CD4-positive, alpha-beta T cell (primary cell): ENCODE measurements around the gene CCSER1. TPM values are rescaled to one million over a fixed set of nuclear protein-coding genes. Genes with fewer than 3 reads are reported as not detected.

Source experiments
- ATAC-seq: fragments of 200-7000 bp; cut with Tn5 transposase; one replicate; pipeline ENCODE4 v1.10.0; 2022; ENCODE audit warnings: mild to moderate bottlenecking; ENCODE audit not compliant: poor library complexity
- CTCF ChIA-PET: fragments of 350-600 bp; sonication (Branson Sonifier 250); formaldehyde crosslinking; loops from one replicate; lab custom pipeline; 2021; ENCODE audit warnings: antibody characterized with exemption, inconsistent platforms; lab: Charles Lee
- POLR2A ChIA-PET: fragments of 350-600 bp; sonication (Branson Sonifier 250); formaldehyde crosslinking; loops from one replicate; lab custom pipeline; 2021; ENCODE audit warnings: antibody characterized with exemption, inconsistent platforms; lab: Charles Lee
- DNase-seq, 14 experiments: peaks; one replicate each; pipeline ENCODE4 v3.0.0-alpha.2; 2013 to 2020; ENCODE audit warnings: mixed read lengths in 2 of 14
- H3K27ac ChIP-seq, 2 donors: one replicate each; pipeline versions ENCODE4 v1.5.1 to v1.7.0; 2013; ENCODE audit warnings: low read length in 2 of 2, low read depth in 1 of 2, mild to moderate bottlenecking in 1 of 2
- H3K27me3 ChIP-seq, 2 experiments: 1 replicate in 1 of 2; 2 replicates in 1 of 2; pipeline versions ENCODE4 v1.6.1 to v1.7.0; 2013; ENCODE audit warnings: low read length in 2 of 2, control low read depth in 1 of 2, mild to moderate bottlenecking in 1 of 2, moderate library complexity in 1 of 2; ENCODE audit not compliant: insufficient read depth in 2 of 2, control insufficient read depth in 1 of 2
- H3K36me3 ChIP-seq: one replicate; pipeline ENCODE4 v1.6.1; 2013; ENCODE audit warnings: low read length, control low read depth; ENCODE audit not compliant: insufficient read depth
- H3K4me1 ChIP-seq: one replicate; pipeline ENCODE4 v1.6.1; 2013; ENCODE audit warnings: low read length, control low read depth; ENCODE audit not compliant: insufficient read depth
- H3K4me3 ChIP-seq: one replicate; pipeline ENCODE4 v1.5.1; 2013; ENCODE audit warnings: mild to moderate bottlenecking, low read length, moderate library complexity
- H3K9me3 ChIP-seq, 2 experiments: 1 replicate in 1 of 2; 2 replicates in 1 of 2; pipeline versions ENCODE4 v1.6.1 to v1.7.0; 2013; ENCODE audit warnings: low read length in 2 of 2, mild to moderate bottlenecking in 2 of 2, control low read depth in 1 of 2, moderate library complexity in 1 of 2; ENCODE audit not compliant: control insufficient read depth in 1 of 2, insufficient read depth in 1 of 2
- H3K27ac Mint-ChIP-seq: one replicate; pipeline ENCODE4 v1.8.0; 2020; ENCODE audit warnings: mixed read lengths
- H3K27me3 Mint-ChIP-seq: one replicate; pipeline ENCODE4 v1.8.0; 2021; ENCODE audit warnings: mixed read lengths
- H3K36me3 Mint-ChIP-seq: one replicate; pipeline ENCODE4 v1.8.0; 2021; ENCODE audit warnings: low read depth, mixed read lengths
- H3K4me1 Mint-ChIP-seq: one replicate; pipeline ENCODE4 v1.8.0; 2021; ENCODE audit warnings: low read depth, mixed read lengths
- H3K4me3 Mint-ChIP-seq: one replicate; pipeline ENCODE4 v1.8.0; 2020; ENCODE audit warnings: mild to moderate bottlenecking, mixed read lengths
- H3K9me3 Mint-ChIP-seq: one replicate; pipeline ENCODE4 v1.8.0; 2020; ENCODE audit warnings: mixed read lengths
- intact Hi-C, 2 experiments: fragments of 100-400 bp; cut with DNase I in 1 of 2; cut with micrococcal nuclease in 1 of 2; formaldehyde crosslinking; loops; one replicate each; pipeline versions ENCODE4 v1.15.1 to v1.9.0; 2023 to 2025; cut with DNase I, micrococcal nuclease
- total RNA-seq, 174 experiments: library from RNA in 2 of 174; stranded (reverse) in 2 of 174; gene quantifications; one replicate each; pipeline ENCODE4 v1.2.3 and lab custom pipeline; 2021 to 2026
- TF ChIP-seq, protein P1 (sequence below): fragments of 200-600 bp; IDR thresholded peaks from one replicate; pipeline ENCODE4 v1.8.0; 2022; ENCODE audit warnings: antibody characterized with exemption, mild to moderate bottlenecking

The CCSER1 gene
- total RNA-seq, 2 experiments from 2014 or later: 0.36 to 0.71 TPM

DNA sequence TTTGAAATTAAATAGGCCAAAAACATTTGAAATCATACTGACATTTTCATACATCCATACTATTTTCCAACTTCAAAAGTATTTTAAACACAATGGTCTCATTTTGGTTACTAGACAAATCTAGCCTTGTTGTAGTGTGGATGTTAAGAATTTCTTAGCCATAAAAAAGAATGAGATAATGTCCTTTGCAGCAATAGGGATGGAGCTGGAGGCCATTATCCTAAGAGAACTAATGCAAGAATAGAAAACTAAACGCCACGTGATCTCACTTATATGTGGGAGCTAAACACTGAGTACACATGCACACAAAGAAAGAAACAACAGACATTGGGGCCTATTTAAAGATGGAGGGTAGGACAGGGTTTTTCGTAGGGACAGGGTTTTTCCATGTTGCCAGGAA lies 153.8 kb downstream of the CCSER1 start:
- Histone ChIP-seq H3K4me3 (no peak overlapping the region), H3K27ac (no peak overlapping the region), H3K4me1 (no peaks in the 10 kb centered on the region), H3K36me3 (no peaks in the 10 kb centered on the region), H3K9me3 (no peaks in the 10 kb centered on the region), H3K27me3 (no peaks in the 10 kb centered on the region)
- POLR2A ChIA-PET: no interaction called here
- DNase-seq (no peak), ATAC-seq (no peak)
- H3K27ac Mint-ChIP-seq: no peak overlapping the region
- H3K4me1 Mint-ChIP-seq: no peaks in the 10 kb centered on the region
- no peak overlapping the region for H3K4me3 Mint-ChIP-seq
- H3K36me3 Mint-ChIP-seq: no peaks in the 10 kb centered on the region
- TF ChIP-seq, protein P1, sequence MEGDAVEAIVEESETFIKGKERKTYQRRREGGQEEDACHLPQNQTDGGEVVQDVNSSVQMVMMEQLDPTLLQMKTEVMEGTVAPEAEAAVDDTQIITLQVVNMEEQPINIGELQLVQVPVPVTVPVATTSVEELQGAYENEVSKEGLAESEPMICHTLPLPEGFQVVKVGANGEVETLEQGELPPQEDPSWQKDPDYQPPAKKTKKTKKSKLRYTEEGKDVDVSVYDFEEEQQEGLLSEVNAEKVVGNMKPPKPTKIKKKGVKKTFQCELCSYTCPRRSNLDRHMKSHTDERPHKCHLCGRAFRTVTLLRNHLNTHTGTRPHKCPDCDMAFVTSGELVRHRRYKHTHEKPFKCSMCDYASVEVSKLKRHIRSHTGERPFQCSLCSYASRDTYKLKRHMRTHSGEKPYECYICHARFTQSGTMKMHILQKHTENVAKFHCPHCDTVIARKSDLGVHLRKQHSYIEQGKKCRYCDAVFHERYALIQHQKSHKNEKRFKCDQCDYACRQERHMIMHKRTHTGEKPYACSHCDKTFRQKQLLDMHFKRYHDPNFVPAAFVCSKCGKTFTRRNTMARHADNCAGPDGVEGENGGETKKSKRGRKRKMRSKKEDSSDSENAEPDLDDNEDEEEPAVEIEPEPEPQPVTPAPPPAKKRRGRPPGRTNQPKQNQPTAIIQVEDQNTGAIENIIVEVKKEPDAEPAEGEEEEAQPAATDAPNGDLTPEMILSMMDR: no peak
- intact Hi-C loops: no loop called here
- H3K9me3 Mint-ChIP-seq: no peaks in the 10 kb centered on the region
- CTCF ChIA-PET: no interaction called here
- no peaks in the 10 kb centered on the region for H3K27me3 Mint-ChIP-seq

DNA sequence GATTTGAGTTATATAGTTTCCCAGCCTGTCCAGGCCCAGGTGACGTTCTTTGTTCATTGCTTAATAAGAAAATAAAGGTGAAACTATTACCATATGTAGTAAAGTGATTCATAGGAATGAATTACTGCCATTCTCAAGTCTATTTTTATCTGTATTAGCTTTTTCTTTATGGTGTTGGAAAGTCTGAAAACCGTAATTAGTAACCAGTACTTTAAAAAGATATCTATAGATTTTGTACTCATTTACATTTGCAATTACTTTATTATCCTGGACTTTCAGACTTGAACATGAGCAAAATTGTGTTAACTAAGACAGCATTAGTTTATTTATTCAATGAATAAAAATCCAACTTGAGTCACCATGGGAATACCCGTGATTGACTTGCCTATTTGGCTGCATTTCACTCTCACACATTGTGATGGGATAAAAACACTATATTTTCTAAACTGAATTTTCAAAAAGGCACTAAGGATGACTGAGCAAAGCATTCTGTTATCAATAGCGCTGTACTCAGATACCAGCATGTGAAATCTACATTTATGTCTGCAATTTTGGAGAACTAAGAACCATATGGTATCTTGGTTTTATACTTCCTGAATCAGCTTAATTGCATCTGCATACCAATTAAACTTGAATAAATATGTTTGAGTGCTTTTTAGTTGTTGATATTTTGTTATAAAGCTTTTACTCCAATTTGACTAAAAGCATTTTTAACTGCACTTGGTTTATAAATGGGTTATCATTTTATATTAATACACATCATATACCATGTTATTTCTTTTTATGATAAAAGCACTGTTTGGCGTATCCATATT lies 154.6 kb downstream of the CCSER1 start:
- no peaks in the 10 kb centered on the region for H3K27me3 Mint-ChIP-seq
- intact Hi-C loops: no loop called here
- H3K27ac Mint-ChIP-seq: no peak overlapping the region
- Histone ChIP-seq H3K36me3 (no peaks in the 10 kb centered on the region), H3K27me3 (no peaks in the 10 kb centered on the region), H3K4me3 (no peak overlapping the region), H3K4me1 (no peaks in the 10 kb centered on the region), H3K27ac (no peak overlapping the region), H3K9me3 (no peaks in the 10 kb centered on the region)
- no peaks in the 10 kb centered on the region for H3K4me1 Mint-ChIP-seq
- no peaks in the 10 kb centered on the region for H3K9me3 Mint-ChIP-seq
- ChIA-PET CTCF (no interaction called here), POLR2A (no interaction called here)
- H3K4me3 Mint-ChIP-seq: no peak overlapping the region
- TF ChIP-seq, protein P1: no peak
- DNase-seq (no peak), ATAC-seq (no peak)
- no peaks in the 10 kb centered on the region for H3K36me3 Mint-ChIP-seq

DNA sequence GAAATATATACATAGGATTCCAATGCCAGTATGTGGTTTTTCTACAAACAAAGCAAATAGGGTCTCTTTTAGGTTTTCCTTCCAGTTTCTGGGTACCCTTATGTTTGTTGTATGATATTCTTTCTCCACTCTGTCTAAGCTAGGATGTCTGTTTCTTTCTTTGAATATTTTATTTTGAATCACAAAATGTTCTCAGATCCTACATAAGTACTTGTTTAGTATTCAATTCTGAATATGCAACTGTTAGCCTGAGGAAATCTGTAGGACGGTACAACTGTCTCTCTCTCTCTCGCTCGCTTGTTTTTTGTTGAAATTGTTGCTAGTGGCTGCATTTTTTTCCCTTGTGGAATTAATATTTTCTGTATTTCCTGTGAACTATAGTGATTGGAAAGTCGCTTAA lies 163.2 kb downstream of the CCSER1 start:
- TF ChIP-seq, protein P1: no peak
- Mint-ChIP-seq H3K9me3 (no peaks in the 10 kb centered on the region), H3K27ac (no peak overlapping the region), H3K36me3 (no peaks in the 10 kb centered on the region), H3K4me3 (no peak overlapping the region), H3K4me1 (no peaks in the 10 kb centered on the region), H3K27me3 (no peaks in the 10 kb centered on the region)
- H3K4me3 ChIP-seq: no peak overlapping the region
- H3K36me3 ChIP-seq: no peaks in the 10 kb centered on the region
- ATAC-seq (no peak), DNase-seq (no peak)
- H3K27ac ChIP-seq: no peak overlapping the region
- intact Hi-C loops: no loop called here
- ChIA-PET POLR2A (no interaction called here), CTCF (no interaction called here)
- H3K4me1 ChIP-seq: no peaks in the 10 kb centered on the region
- H3K27me3 ChIP-seq: no peaks in the 10 kb centered on the region
- H3K9me3 ChIP-seq: no peaks in the 10 kb centered on the region
